Astrocyte of the spinal cord (primary cell): ENCODE results near the gene OXER1.

Experiments
- DNase-seq: peaks from one replicate; pipeline ENCODE4 v3.0.0; 2011; ENCODE audit warnings: low read depth, low spot score
- H3K4me3 ChIP-seq: 2 replicates; pipeline ENCODE4 v1.5.1; 2011; ENCODE audit warnings: low read depth, mild to moderate bottlenecking, low read length, moderate library complexity
- in situ Hi-C: cut with HindIII; loops from 2 replicates; pipeline ENCODE4 v1.10.0; 2017; ENCODE audit warnings: low sequenced_read_pairs
- TF ChIP-seq, protein P1 (sequence below): IDR thresholded peaks from 2 replicates; pipeline ENCODE4 v1.5.1; 2012; ENCODE audit warnings: low read depth, mild to moderate bottlenecking, low read length, inconsistent platforms

OXER1 gene

DNA sequence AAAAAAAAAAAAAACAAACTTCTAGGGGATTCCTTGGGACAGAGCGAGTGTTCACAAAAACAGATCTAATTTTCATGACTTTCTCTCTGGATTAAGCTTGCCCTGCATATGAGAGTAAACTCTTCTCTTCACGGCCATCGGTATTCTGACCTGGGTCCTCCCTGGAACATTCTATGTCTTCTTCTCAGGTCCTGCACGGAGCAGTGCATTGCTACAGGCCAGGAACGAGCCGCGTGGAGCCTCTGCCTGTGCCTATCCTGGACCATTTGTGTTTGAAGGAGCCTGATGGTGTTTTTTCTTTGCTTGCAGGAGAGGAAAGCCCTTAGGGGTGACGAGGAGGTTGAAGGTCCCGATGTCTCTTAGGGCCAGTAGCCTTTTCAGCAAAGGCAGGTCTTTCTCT is 1.8 kb upstream of the OXER1 start:
- TF ChIP-seq, protein P1, sequence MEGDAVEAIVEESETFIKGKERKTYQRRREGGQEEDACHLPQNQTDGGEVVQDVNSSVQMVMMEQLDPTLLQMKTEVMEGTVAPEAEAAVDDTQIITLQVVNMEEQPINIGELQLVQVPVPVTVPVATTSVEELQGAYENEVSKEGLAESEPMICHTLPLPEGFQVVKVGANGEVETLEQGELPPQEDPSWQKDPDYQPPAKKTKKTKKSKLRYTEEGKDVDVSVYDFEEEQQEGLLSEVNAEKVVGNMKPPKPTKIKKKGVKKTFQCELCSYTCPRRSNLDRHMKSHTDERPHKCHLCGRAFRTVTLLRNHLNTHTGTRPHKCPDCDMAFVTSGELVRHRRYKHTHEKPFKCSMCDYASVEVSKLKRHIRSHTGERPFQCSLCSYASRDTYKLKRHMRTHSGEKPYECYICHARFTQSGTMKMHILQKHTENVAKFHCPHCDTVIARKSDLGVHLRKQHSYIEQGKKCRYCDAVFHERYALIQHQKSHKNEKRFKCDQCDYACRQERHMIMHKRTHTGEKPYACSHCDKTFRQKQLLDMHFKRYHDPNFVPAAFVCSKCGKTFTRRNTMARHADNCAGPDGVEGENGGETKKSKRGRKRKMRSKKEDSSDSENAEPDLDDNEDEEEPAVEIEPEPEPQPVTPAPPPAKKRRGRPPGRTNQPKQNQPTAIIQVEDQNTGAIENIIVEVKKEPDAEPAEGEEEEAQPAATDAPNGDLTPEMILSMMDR: no peak
- no peak overlapping the region for H3K4me3 ChIP-seq
- in situ Hi-C loops: no loop called here
- DNase-seq: no peak

DNA sequence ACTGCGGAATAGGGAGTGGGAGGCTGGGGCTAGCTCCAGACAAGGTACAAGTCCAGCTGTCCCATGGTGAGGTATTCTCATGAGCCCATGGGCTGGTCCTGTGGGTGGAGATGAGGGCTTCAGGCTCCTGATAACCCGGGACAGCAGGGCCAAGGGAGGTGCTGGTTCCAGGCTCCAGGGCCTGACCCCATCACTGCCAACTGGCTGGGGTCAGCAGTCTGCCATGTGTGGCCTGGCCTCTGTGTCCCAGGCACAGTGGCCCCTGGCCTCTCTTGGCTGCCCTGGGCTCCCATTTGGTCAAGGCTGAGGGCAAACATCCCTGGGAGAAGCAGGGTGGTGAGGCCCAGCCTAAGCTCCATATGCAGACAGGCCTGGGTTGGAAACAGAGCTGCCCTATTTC is 966 bp upstream of the OXER1 start:
- no peak for DNase-seq
- in situ Hi-C loops: no loop called here
- H3K4me3 ChIP-seq: no peak overlapping the region
- TF ChIP-seq, protein P1: no peak

DNA sequence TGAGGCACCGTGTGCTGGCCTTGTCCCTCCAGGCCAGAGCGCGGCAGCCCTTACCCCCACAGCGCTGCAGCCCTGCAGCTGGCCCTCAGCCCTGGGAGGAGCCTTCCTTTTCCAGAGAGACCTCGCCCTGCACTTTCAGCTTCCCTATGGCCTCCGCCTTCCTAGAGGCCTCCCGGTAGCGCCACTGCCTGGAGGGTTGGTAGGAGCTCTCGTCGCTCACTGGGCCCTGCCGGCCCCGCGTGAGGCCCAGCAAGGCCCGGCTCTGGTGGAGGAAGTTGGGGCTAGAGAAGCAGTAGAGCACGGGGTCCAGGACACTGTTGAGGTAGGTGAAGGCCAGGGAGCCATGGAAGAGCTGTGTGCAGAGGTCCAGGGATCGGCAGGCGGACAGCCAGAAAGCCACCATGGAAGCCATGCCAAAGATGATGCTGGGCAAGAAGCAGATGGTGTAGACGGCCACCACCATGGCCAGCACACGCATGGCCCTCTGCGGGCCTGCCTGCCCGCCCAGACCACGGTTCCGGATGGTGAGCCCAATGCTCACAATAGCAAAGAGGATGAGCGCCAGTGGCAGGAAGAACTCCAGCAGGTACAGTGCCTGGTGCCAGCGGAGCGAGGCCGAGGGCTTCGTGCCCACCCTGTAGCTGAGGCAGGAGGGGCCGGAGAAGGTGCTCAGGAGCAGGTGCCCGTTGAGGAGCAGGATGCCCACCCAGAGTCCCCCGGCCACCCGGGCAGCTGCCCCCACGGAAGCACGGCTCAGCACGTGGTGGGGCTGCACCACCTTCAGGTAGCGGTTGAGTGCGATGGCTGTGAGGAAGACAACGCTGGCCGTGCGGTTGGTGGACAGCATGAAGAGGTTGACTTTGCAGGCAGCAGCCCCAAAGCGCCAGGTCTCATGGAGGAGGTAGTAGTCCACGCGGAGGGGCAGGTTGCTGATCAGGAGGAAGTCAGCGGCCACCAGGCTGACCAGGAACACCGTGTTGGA is 821 bp downstream of the OXER1 start:
- TF ChIP-seq, protein P1: no peak
- in situ Hi-C loops: no loop called here
- no peak for DNase-seq
- H3K4me3 ChIP-seq: no peak overlapping the region

DNA sequence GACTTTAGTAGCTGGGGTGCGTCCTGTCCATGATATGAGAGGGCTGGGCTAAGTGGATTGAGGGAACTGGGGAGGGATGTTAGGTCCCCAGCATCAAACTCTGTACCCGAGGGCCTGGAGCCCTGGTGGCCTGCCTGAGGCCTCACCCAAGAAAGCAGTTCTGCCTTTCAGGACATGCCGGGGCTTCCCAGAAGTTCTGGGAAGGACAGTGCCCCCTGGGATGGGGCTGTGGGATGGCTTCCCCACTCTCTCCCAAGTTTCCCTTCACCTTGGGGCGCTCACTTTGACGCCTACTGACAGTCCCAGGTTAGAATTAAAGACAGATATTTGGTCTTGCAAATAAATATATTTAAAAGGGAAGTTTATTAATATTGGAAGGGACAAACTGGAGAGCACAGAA is 1.8 kb downstream of the OXER1 start:
- DNase-seq: no peak
- in situ Hi-C loops: no loop called here
- TF ChIP-seq, protein P1: no peak
- no peak overlapping the region for H3K4me3 ChIP-seq

DNA sequence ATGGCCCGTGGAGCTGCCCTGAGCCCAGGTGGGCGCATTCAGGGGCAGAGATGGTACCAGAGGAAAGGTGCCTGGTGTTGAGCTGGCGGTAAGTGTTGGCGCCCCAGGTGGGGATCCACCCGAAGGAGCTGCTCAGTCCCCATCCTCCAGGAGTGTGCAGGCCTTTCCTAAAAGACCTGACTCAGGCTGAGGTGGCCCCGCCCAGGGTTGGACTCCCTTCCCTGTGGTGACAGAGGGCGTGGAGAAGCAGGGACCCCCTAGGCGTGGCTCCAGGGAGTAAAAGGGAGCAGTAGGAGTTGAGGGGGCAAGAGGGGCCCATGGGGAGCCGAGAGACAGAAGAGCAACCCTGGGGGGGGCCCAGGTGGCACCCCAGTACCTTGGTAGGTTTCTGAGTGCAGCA is 2.4 kb downstream of the OXER1 start:
- TF ChIP-seq, protein P1: no peak

DNA sequence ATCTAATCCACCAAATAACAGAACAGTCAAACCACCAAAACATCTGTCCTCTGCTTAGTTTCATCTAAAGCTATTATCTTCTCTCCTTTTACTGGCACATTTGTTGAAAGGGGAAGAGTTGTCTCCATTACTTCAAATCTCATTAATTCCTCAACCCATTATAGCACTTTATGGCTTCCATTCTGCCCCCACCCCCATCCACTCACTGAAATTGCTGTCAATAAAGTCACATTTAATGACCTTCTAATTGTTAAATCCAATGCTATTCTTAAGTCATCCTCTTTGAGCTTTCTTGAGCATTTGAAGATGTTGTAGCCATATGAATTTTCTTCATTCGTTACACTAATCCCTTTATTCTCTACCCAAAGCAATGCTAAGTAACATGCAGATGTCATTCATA is 5.2 kb downstream of the OXER1 start:
- in situ Hi-C loops: no loop called here
- TF ChIP-seq, protein P1: no peak
- no peak for DNase-seq
- H3K4me3 ChIP-seq: no peak overlapping the region

More for the DNA sequence above, 2.4 kb downstream of the OXER1 start:
- in situ Hi-C loops: no loop called here
- no peak for DNase-seq
- no peak overlapping the region for H3K4me3 ChIP-seq
